GM12801 (cell line): ENCODE results near the gene NUP62.

ENCODE experiments used
- TF ChIP-seq, protein P1 (sequence below): IDR thresholded peaks from one replicate; pipeline ENCODE4 v1.5.1; 2011; ENCODE audit warnings: control low read depth; ENCODE audit not compliant: insufficient read length; ENCODE audit errors: extremely low read depth

The NUP62 gene

GRCh38 chr19:49918089-49918488, 11.2 kb downstream of the NUP62 start:
- TF ChIP-seq, protein P1, sequence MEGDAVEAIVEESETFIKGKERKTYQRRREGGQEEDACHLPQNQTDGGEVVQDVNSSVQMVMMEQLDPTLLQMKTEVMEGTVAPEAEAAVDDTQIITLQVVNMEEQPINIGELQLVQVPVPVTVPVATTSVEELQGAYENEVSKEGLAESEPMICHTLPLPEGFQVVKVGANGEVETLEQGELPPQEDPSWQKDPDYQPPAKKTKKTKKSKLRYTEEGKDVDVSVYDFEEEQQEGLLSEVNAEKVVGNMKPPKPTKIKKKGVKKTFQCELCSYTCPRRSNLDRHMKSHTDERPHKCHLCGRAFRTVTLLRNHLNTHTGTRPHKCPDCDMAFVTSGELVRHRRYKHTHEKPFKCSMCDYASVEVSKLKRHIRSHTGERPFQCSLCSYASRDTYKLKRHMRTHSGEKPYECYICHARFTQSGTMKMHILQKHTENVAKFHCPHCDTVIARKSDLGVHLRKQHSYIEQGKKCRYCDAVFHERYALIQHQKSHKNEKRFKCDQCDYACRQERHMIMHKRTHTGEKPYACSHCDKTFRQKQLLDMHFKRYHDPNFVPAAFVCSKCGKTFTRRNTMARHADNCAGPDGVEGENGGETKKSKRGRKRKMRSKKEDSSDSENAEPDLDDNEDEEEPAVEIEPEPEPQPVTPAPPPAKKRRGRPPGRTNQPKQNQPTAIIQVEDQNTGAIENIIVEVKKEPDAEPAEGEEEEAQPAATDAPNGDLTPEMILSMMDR: no peak

GRCh38 chr19:49916839-49917733, 12.2 kb downstream of the NUP62 start:
- TF ChIP-seq, protein P1: no peak

GRCh38 chr19:49915271-49915670, 14.0 kb downstream of the NUP62 start:
- TF ChIP-seq, protein P1: no peak

DNA sequence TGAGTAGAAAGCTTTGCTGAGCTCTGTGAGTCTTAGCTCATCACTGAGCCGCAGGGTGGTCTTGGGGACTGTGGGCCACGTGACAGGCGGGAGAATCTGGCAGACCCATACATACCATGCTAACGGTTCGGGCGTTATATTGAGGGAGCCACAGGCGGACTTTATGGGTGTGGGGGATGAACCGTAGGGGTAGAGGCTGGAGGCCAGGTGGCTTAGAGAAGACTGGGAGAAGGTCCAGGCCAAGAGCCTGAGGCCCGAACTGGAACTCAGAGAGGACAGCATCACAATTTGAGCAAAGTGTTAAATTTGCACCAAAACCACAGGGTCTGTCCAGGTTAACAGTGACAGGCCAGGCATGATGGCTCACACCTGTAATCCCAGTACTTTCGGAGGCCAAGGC, 15.6 kb downstream of the NUP62 start:
- TF ChIP-seq, protein P1: no peak

DNA sequence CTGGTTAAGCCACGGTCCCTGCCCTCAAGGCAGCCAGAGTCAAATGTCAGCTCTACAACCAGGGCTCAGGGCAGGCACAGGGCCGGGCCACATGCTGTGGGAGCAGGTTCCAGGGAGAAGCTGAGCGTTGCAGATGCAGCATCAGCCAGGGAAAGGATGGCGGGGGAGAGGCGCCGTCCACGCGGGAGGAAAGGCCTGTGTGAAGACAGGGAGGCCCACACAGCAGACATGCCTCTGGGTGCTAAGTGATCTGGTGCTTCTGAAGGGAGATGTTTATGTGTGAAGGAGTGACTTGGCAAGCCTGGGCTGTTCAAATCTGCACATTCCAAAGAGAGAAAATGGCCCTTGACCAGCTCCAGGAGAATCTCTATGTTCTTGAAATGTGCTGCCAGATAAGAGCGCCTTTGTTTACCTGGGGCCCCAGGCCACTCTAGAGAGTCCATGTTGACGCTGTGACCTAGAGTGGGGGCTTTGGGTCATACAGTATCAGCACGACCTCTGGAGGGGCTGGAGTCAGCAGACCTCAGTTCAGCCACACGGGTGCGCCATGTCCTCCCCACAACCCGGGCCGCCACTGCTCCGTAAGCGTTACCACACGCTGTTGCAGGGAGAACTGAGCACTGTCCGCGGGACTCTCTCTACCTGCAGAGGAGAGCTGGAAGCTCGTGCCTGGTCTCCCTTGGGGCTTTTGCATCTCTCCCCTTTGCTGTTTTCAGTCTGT, 16.2 kb downstream of the NUP62 start:
- TF ChIP-seq, protein P1: no peak

GRCh38 chr19:49911381-49912145, 17.7 kb downstream of the NUP62 start:
- TF ChIP-seq, protein P1: no peak

- TF ChIP-seq, protein P1: no peak
Observed at GRCh38 chr19:49910179-49910578, 19.1 kb downstream of the NUP62 start.
